Esophagus squamous epithelium (tissue), 5 donors: ENCODE measurements around the gene TAF6. TPM values are rescaled to one million over a fixed set of nuclear protein-coding genes. Genes with fewer than 3 reads are reported as not detected.

Source experiments
- DNase-seq: peaks from one replicate; lab custom pipeline; 2025; lab: John Stamatoyannopoulos, UW
- H3K27ac ChIP-seq, 4 donors: fragments of 200-600 bp; sonication (generic); one replicate each; pipeline ENCODE4 v1.5.1; 2016 to 2019; ENCODE audit warnings: mild to moderate bottlenecking in 1 of 4
- H3K27me3 ChIP-seq, 4 donors: fragments of 200-600 bp; sonication (generic); 1 replicate in 3 of 4; 2 replicates in 1 of 4; pipeline versions ENCODE4 v1.5.1 to v1.6.0; 2017 to 2021; ENCODE audit warnings: antibody characterized with exemption in 1 of 4
- H3K36me3 ChIP-seq, 3 donors: fragments of 200-600 bp; sonication (generic); one replicate each; pipeline ENCODE4 v1.5.1; 2016 to 2019
- H3K4me1 ChIP-seq, 3 donors: fragments of 200-600 bp; sonication (generic); one replicate each; pipeline ENCODE4 v1.5.1; 2017 to 2019
- H3K4me3 ChIP-seq, 4 donors: fragments of 200-600 bp; sonication (generic); 1 replicate in 3 of 4; 2 replicates in 1 of 4; pipeline ENCODE4 v1.5.1; 2016 to 2019; ENCODE audit warnings: mild to moderate bottlenecking in 2 of 4, moderate library complexity in 1 of 4
- H3K9me3 ChIP-seq, 3 donors: fragments of 200-600 bp; sonication (generic); one replicate each; pipeline ENCODE4 v1.5.1; 2016 to 2019
- CTCF ChIP-seq, 6 experiments: fragments of 450-650 bp in 4 of 6; fragments of 200-600 bp in 2 of 6; sonication (generic) in 2 of 6; IDR thresholded peaks; one replicate each; pipeline ENCODE4 v1.5.1; 2016 to 2019; ENCODE audit warnings: antibody characterized with exemption in 6 of 6, mild to moderate bottlenecking in 4 of 6, moderate library complexity in 4 of 6
- POLR2A ChIP-seq, 4 donors: fragments of 450-650 bp; IDR thresholded peaks; one replicate each; pipeline ENCODE4 v1.6.1; 2017; ENCODE audit warnings: antibody characterized with exemption in 4 of 4, mild to moderate bottlenecking in 4 of 4, moderate library complexity in 3 of 4
- WGBS, 2 donors: methylation state at CpG; one replicate each; pipeline ENCODE4 v1.1.5; 2018; 5-methylcytosine and 5-hydroxymethylcytosine counted together
- intact Hi-C: fragments of 100-400 bp; cut with DNase I; formaldehyde crosslinking; loops from one replicate; pipeline ENCODE4 v1.15.0; 2022
- total RNA-seq, 4 donors: library from RNA; depleted of rRNA; stranded (reverse); fragments of >200 nt; gene quantifications; one replicate each; pipeline ENCODE4 v1.1.0, GENCODE V29; 2016
- donor health status: DM: yes; HTN: yes; CAD: no.

The TAF6 gene
- total RNA-seq, 4 donors from 2014 or later, result 24.4 to 40.6 (median 30.5) TPM

- intact Hi-C loops, result no loop called here
- Histone ChIP-seq H3K4me1 (peaks cover 18 to 57% (median 29%) of the 10 kb centered on the region in 3 donors), H3K27ac (peak overlapping the region in 3 of 4 donors; percentile 1 to 79 (median 61))
These were observed 44.7 kb upstream of the TAF6 start for GRCh38 chr7:100163871-100164270.

GRCh38 chr7:100163006-100163531, 43.9 kb upstream of the TAF6 start:
- H3K4me1 ChIP-seq, result peaks cover 10 to 53% (median 25%) of the 10 kb centered on the region in 3 donors
- H3K27ac ChIP-seq, result peak overlapping the region; percentile 1 to 79 (median 52)
- 17 to 33% methylated on average over 4 of the region's 6 CpGs for WGBS, 2 donors
- no peak for DNase-seq
- H3K4me3 ChIP-seq, result no peak overlapping the region
- H3K27me3 ChIP-seq, result peaks cover 0 to 3% (median 0%) of the 10 kb centered on the region in 4 donors
- H3K9me3 ChIP-seq, result no peaks in the 10 kb centered on the region
- no peaks in the 10 kb centered on the region for H3K36me3 ChIP-seq
- intact Hi-C loops, result no loop called here
- no peak for TF ChIP-seq CTCF (IDR thresholded peaks at IDR 0.05)
- TF ChIP-seq POLR2A (IDR thresholded peaks at IDR 0.05), result no peak

More at GRCh38 chr7:100163871-100164270, 44.7 kb upstream of the TAF6 start:
- peaks cover 0 to 3% (median 0%) of the 10 kb centered on the region in 4 donors for H3K27me3 ChIP-seq
- TF ChIP-seq CTCF (IDR thresholded peaks at IDR 0.05) (no peak), POLR2A (IDR thresholded peaks at IDR 0.05) (no peak)
- 87 to 94% methylated on average over 5 of the region's 5 CpGs for WGBS, 2 donors
- no peak overlapping the region for H3K4me3 ChIP-seq
- H3K36me3 ChIP-seq, result no peaks in the 10 kb centered on the region
- no peak for DNase-seq
- no peaks in the 10 kb centered on the region for H3K9me3 ChIP-seq

- Histone ChIP-seq H3K27ac (no peak overlapping the region), H3K27me3 (peaks cover 0 to 3% (median 0%) of the 10 kb centered on the region in 4 donors), H3K9me3 (no peaks in the 10 kb centered on the region), H3K36me3 (peaks cover 10 to 21% (median 13%) of the 10 kb centered on the region in 3 donors), H3K4me3 (no peak overlapping the region), H3K4me1 (peaks cover 15 to 56% (median 36%) of the 10 kb centered on the region in 3 donors)
- TF ChIP-seq POLR2A (IDR thresholded peaks at IDR 0.05), result no peak
- TF ChIP-seq CTCF (IDR thresholded peaks at IDR 0.05), result no peak
- WGBS, 2 donors, result 80 to 95% methylated on average over 1 to 13 of the region's 18 CpGs
- intact Hi-C loops, result no loop called here
- DNase-seq, result no peak
These were observed 40.9 kb upstream of the TAF6 start for GRCh38 chr7:100160067-100160466.

- H3K9me3 ChIP-seq, result no peaks in the 10 kb centered on the region
- DNase-seq, result no peak
- peak overlapping the region; percentile 51 to 98 (median 93) for H3K4me3 ChIP-seq
- peak overlapping the region; percentile 82 to 93 (median 90) for H3K27ac ChIP-seq
- H3K27me3 ChIP-seq, result peaks cover 0 to 3% (median 0%) of the 10 kb centered on the region in 4 donors
- 46 to 55% methylated on average over 7 of the region's 7 CpGs for WGBS, 2 donors
- TF ChIP-seq POLR2A (IDR thresholded peaks at IDR 0.05) (no peak), CTCF (IDR thresholded peaks at IDR 0.05) (no peak)
- peaks cover 14 to 30% (median 18%) of the 10 kb centered on the region in 3 donors for H3K36me3 ChIP-seq
- peaks cover 15 to 65% (median 36%) of the 10 kb centered on the region in 3 donors for H3K4me1 ChIP-seq
- intact Hi-C loops, result no loop called here
These were observed 40.0 kb upstream of the TAF6 start for GRCh38 chr7:100159099-100159623.
